Endothelial cell of umbilical vein (primary cell): ENCODE results near the gene ADAMTS12. TPM values are rescaled to one million over a fixed set of nuclear protein-coding genes. Genes with fewer than 3 reads are reported as not detected.

Experiments
- BruUV-seq: library from RNA; stranded (reverse); fragments of 400-500 nt; replicated peaks from 2 replicates; lab custom pipeline; 2021; lab: Mats Ljungman, UMichigan
- CTCF ChIA-PET: fragments of 300-600, 350-600 bp; sonication (Branson Sonifier 250); formaldehyde crosslinking; loops from one replicate; lab custom pipeline; 2021; ENCODE audit warnings: antibody characterized with exemption, inconsistent platforms; lab: Charles Lee
- POLR2A ChIA-PET: fragments of 300-600, 350-600 bp; sonication (Branson Sonifier 250); formaldehyde crosslinking; loops from one replicate; lab custom pipeline; 2021; ENCODE audit warnings: antibody characterized with exemption, inconsistent platforms; lab: Charles Lee
- DNase-seq: peaks from one replicate; pipeline ENCODE4 v3.0.0-alpha.2; 2011; ENCODE audit warnings: low read depth, low spot score
- FAIRE-seq: peaks from 2 replicates; lab custom pipeline; 2011; peaks lifted over from hg19 to GRCh38; lab: Jason Lieb, UNC
- H2AFZ ChIP-seq: 2 replicates; pipeline ENCODE4 v1.6.0; 2012; ENCODE audit warnings: low read depth, low read length, control low read depth, inconsistent platforms
- H3K27ac ChIP-seq: 2 replicates; pipeline ENCODE4 v1.5.1; 2011; ENCODE audit warnings: low read depth, mild to moderate bottlenecking, control low read depth, low read length, moderate library complexity; ENCODE audit not compliant: insufficient read depth
- H3K27me3 ChIP-seq, 2 experiments: 2 replicates each; pipeline versions ENCODE4 v1.6.0 to v1.6.1; 2011; ENCODE audit warnings: low read length in 2 of 2, mixed read lengths in 1 of 2; ENCODE audit not compliant: control insufficient read depth in 2 of 2, insufficient read depth in 2 of 2
- H3K36me3 ChIP-seq, 2 experiments: 2 replicates in 1 of 2; 3 replicates in 1 of 2; pipeline ENCODE4 v1.5.1; 2011; ENCODE audit warnings: low read length in 2 of 2, mild to moderate bottlenecking in 1 of 2, moderate library complexity in 1 of 2; ENCODE audit not compliant: control insufficient read depth in 2 of 2, insufficient read depth in 2 of 2; ENCODE audit errors: extremely low read depth in 1 of 2
- H3K4me1 ChIP-seq: 3 replicates; pipeline ENCODE4 v1.5.1; 2011; ENCODE audit warnings: mild to moderate bottlenecking, low read length; ENCODE audit not compliant: control insufficient read depth, insufficient read depth; ENCODE audit errors: extremely low read depth
- H3K4me2 ChIP-seq: 2 replicates; pipeline ENCODE4 v1.6.1; 2011; ENCODE audit warnings: low read length, control low read depth, mixed read lengths; ENCODE audit not compliant: insufficient read depth
- H3K4me3 ChIP-seq, 3 experiments: fragments of 200-600 bp in 1 of 3; sonication (generic), shearing (Covaris generic) in 1 of 3; replicated peaks in 1 of 3; 2 replicates each; pipeline ENCODE4 v1.5.1; 2011 to 2016; ENCODE audit warnings: control low read depth in 3 of 3, low read length in 3 of 3, mild to moderate bottlenecking in 2 of 3, inconsistent platforms in 1 of 3, low read depth in 1 of 3, moderate library complexity in 1 of 3; ENCODE audit not compliant: insufficient read depth in 1 of 3
- H3K79me2 ChIP-seq: 2 replicates; pipeline ENCODE4 v1.6.0; 2012; ENCODE audit warnings: low read length, inconsistent platforms; ENCODE audit not compliant: control insufficient read depth, insufficient read depth
- H3K9ac ChIP-seq: replicated peaks from 2 replicates; pipeline ENCODE3; 2011; ENCODE audit warnings: low read length, control low read depth; ENCODE audit not compliant: insufficient read depth; ENCODE audit errors: extremely low read depth
- H3K9me1 ChIP-seq: replicated peaks from 3 replicates; pipeline ENCODE4 v1.6.0; 2011; ENCODE audit warnings: mild to moderate bottlenecking, low read length; ENCODE audit not compliant: control insufficient read depth, insufficient read depth; ENCODE audit errors: extremely low read depth
- H3K9me3 ChIP-seq: replicated peaks from 2 replicates; pipeline ENCODE4 v1.5.1; 2012; ENCODE audit warnings: low read length, inconsistent platforms; ENCODE audit not compliant: control insufficient read depth, insufficient read depth
- H4K20me1 ChIP-seq: replicated peaks from 2 replicates; pipeline ENCODE3; 2011; ENCODE audit warnings: mild to moderate bottlenecking, low read length; ENCODE audit not compliant: control insufficient read depth, insufficient read depth; ENCODE audit errors: extremely low read depth
- CTCF ChIP-seq, 2 donors: IDR thresholded peaks; 1 replicate in 1 of 2; 2 replicates in 1 of 2; pipeline ENCODE4 v1.5.1; 2011; ENCODE audit warnings: low read length in 2 of 2, mild to moderate bottlenecking in 2 of 2, moderate library complexity in 2 of 2, control low read depth in 1 of 2, inconsistent platforms in 1 of 2, low read depth in 1 of 2; ENCODE audit not compliant: insufficient read depth in 1 of 2; ENCODE audit errors: extremely low read depth in 1 of 2
- EZH2 ChIP-seq: IDR thresholded peaks from 2 replicates; pipeline ENCODE4 v1.6.1; 2012; ENCODE audit warnings: borderline replicate concordance, low read depth, mild to moderate bottlenecking, moderate library complexity, low read length, inconsistent platforms; ENCODE audit not compliant: severe bottlenecking
- FOS ChIP-seq: IDR thresholded peaks from 2 replicates; pipeline ENCODE4 v1.6.1; 2011; ENCODE audit warnings: mild to moderate bottlenecking, low read length, moderate library complexity, borderline replicate concordance; ENCODE audit not compliant: insufficient read depth
- GATA2 ChIP-seq: IDR thresholded peaks from 2 replicates; pipeline ENCODE4 v1.7.0; 2011; ENCODE audit warnings: low read depth, mild to moderate bottlenecking, moderate library complexity, mixed read lengths, low read length; ENCODE audit not compliant: insufficient read length, insufficient read depth
- JUN ChIP-seq: IDR thresholded peaks from 2 replicates; pipeline ENCODE4 v1.6.1; 2011; ENCODE audit warnings: borderline replicate concordance, low read depth; ENCODE audit not compliant: insufficient read length, insufficient read depth
- MAX ChIP-seq: IDR thresholded peaks from 2 replicates; pipeline ENCODE4 v1.6.1; 2011; ENCODE audit not compliant: insufficient read depth, insufficient read length
- MYC ChIP-seq: IDR thresholded peaks from one replicate; pipeline ENCODE4 v1.6.1; 2011; ENCODE audit warnings: mild to moderate bottlenecking, low read depth, low read length
- POLR2A ChIP-seq: IDR thresholded peaks from 2 replicates; pipeline ENCODE4 v1.6.1; 2012; ENCODE audit warnings: low read depth, mild to moderate bottlenecking, control low read depth, low read length
- POLR2AphosphoS5 ChIP-seq: IDR thresholded peaks from 2 replicates; pipeline ENCODE4 v1.6.1; 2012; ENCODE audit warnings: low read depth, mild to moderate bottlenecking, control low read depth, low read length, moderate library complexity; ENCODE audit not compliant: insufficient read depth
- dilution Hi-C: fragments of 300-500 bp; cut with MboI; formaldehyde crosslinking; loops from one replicate; pipeline ENCODE4 v1.15.0; 2019; ENCODE audit warnings: low sequenced_read_pairs; ENCODE audit not compliant: extremely low pct_ligation_motif_present
- intact Hi-C: fragments of 100-400 bp; cut with micrococcal nuclease; formaldehyde crosslinking; loops from one replicate; pipeline ENCODE4 v1.10.0; 2022
- polyA plus RNA-seq, 4 experiments: library from polyadenylated mRNA; depleted of rRNA in 3 of 4; stranded (reverse) in 3 of 4; unstranded in 1 of 4; fragments of >200 nt; gene quantifications; 2 replicates each; pipeline versions ENCODE4 v1.2.1 to v1.2.3, GENCODE V29; 2011 to 2012; ENCODE audit warnings: missing spikeins in 1 of 4
- total RNA-seq: library from RNA; stranded (reverse); gene quantifications from 2 replicates; pipeline ENCODE4 v1.2.3, GENCODE V29; 2021

ADAMTS12 gene
- total and polyA plus RNA-seq, 2 donors (not counting 3 experiments of a cell fraction or from before 2014, with no cell fraction given), result 0.88 TPM; not detected in 1

- H3K27ac ChIP-seq, result no peak overlapping the region
- H3K9me1 ChIP-seq, result no peaks in the 10 kb centered on the region
- intact Hi-C loops, result no loop called here
- no peak overlapping the region for H3K4me2 ChIP-seq
- no peaks in the 10 kb centered on the region for H4K20me1 ChIP-seq
- H3K9me3 ChIP-seq, result no peaks in the 10 kb centered on the region
- TF ChIP-seq POLR2A (no peak), MAX (no peak), GATA2 (no peak), MYC (no peak), CTCF (IDR thresholded peaks at IDR 0.05; ENCODE audit: extremely low read depth in 1 of 2, insufficient read depth in 1 of 2, low read depth in 1 of 2, low read length in 2 of 2) (no peak), EZH2 (no peak), POLR2AphosphoS5 (no peak), FOS (no peak), JUN (no peak)
- H3K4me1 ChIP-seq, result no peaks in the 10 kb centered on the region
- ChIA-PET POLR2A (no interaction called here), CTCF (interaction anchor here (0.7 to 2.0 kb wide), 4 partner anchors 10 to 455 kb away, joined by 3 to 9 read pairs (median 4); no protein-coding TSS in a partner anchor)
- no peaks in the 10 kb centered on the region for H3K27me3 ChIP-seq
- no peak for DNase-seq
- H2AFZ ChIP-seq, result no peak overlapping the region
- dilution Hi-C loops, result no loop called here
- BruUV-seq, result no TSS peak
- no peak for FAIRE-seq
- no peak overlapping the region for H3K4me3 ChIP-seq
- H3K9ac ChIP-seq, result no peak overlapping the region
- no peaks in the 10 kb centered on the region for H3K79me2 ChIP-seq
- no peaks in the 10 kb centered on the region for H3K36me3 ChIP-seq
Observed at GRCh38 chr5:33479311-33479710, 412.5 kb downstream of the ADAMTS12 start.
